ENCODE data around the gene TMEM126B.
A peak's percentile ranks its signal among the peaks of the same experiment; 100 is the strongest.

The TMEM126B gene

DNA sequence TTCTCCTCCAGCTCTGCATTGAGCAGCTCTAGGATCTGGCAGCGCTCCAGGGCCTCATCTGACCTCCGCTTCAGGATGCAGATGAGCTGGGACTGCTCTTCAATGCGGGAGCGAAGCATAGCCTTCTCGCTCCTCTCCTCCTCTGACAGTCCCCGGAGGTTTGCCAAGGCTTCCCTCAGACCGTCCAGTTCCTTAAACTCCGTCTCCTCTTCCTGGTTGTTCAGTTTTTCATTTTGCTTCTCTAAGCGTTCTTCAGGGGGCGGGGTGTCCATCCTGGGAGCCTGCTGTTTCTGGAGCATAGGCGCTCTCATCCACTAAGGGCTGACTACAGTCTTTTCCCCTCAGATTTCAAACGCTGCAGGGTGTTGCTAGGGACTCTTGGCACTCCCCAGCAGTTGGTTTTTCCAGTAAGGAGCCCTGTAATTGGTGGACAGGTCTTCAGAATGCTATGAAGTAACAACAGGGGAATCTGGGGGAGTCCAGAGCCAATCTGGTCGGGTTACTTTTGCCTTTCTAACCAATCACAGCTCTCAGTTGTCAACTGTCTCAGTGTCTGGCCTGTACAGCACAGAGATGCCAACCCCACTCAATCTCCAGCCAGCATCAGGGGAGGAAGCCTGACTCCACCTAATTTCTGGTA, 57.5 kb downstream of the TMEM126B start, which contains the start of gene CCDC89:
Gene CCDC89 (minus strand): TSS at position 376 of the 640 bp plus-strand sequence. CDS start 65 bp downstream, at position 311.
- peak; percentile 93 for DNase-seq

All from NCI-H1436 treated with DMSO at 0.1 percent for 48 hours (cell line).